ENCODE results near the gene LRRC3.

DNA sequence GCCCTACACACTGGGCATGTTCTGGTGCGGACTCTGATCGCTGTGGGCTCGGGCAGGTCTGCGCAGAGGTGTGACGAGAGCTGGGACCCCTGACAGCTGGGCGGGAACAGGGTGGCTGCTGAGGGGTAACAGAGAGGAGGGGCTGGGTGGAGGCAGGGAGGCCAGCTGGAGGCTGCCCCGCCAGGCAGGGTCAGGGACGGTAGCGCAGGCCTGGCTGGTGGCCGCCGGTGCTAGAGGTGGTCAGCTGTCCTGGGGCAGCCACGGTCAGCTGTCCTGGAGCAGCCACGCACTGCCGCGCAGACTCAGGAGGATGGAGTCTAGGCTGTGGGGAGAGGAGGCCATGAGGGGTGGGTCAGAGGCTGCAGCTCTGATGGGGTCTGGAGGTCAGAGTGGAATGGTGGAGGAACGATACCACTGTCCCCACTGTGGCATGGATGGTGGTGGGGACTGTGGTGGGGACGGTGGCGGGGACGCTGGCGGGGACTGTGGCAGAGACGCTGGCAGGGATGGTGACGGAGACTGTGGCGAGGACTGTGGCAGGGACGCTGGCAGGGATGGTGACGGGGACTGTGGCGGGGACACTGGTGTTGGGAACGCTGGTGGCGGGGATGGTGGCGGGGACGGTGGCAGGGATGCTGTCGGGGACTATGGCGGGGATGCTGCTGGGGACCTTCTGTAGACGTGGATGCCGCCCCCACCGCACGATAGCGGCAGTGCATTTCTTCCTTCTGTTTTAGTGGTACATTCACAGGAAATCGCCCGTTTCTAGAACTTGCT is 21.3 kb upstream of the LRRC3 start:
- TF ChIP-seq, protein P1, sequence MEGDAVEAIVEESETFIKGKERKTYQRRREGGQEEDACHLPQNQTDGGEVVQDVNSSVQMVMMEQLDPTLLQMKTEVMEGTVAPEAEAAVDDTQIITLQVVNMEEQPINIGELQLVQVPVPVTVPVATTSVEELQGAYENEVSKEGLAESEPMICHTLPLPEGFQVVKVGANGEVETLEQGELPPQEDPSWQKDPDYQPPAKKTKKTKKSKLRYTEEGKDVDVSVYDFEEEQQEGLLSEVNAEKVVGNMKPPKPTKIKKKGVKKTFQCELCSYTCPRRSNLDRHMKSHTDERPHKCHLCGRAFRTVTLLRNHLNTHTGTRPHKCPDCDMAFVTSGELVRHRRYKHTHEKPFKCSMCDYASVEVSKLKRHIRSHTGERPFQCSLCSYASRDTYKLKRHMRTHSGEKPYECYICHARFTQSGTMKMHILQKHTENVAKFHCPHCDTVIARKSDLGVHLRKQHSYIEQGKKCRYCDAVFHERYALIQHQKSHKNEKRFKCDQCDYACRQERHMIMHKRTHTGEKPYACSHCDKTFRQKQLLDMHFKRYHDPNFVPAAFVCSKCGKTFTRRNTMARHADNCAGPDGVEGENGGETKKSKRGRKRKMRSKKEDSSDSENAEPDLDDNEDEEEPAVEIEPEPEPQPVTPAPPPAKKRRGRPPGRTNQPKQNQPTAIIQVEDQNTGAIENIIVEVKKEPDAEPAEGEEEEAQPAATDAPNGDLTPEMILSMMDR (IDR thresholded peaks at IDR 0.05; ENCODE audit: control extremely low read depth in 1 of 3, insufficient read depth in 1 of 3, low read depth in 1 of 3, low read length in 3 of 3): no peak
- TF ChIP-seq KDM5A (IDR thresholded peaks at IDR 0.05; ENCODE audit: low read length) (no peak), NRF1 (IDR thresholded peaks at IDR 0.05; ENCODE audit: low read depth, low read length) (no peak), RNF2 (IDR thresholded peaks at IDR 0.05; ENCODE audit: borderline replicate concordance, low read depth, low read length, missing control alignments, poor library complexity, severe bottlenecking) (no peak), YY1 (IDR thresholded peaks at IDR 0.05; ENCODE audit: low read depth, low read length) (no peak)
- TF ChIP-seq, protein P2, sequence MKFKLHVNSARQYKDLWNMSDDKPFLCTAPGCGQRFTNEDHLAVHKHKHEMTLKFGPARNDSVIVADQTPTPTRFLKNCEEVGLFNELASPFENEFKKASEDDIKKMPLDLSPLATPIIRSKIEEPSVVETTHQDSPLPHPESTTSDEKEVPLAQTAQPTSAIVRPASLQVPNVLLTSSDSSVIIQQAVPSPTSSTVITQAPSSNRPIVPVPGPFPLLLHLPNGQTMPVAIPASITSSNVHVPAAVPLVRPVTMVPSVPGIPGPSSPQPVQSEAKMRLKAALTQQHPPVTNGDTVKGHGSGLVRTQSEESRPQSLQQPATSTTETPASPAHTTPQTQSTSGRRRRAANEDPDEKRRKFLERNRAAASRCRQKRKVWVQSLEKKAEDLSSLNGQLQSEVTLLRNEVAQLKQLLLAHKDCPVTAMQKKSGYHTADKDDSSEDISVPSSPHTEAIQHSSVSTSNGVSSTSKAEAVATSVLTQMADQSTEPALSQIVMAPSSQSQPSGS (IDR thresholded peaks at IDR 0.05; ENCODE audit: low read length): no peak
- TF ChIP-seq, protein P3, sequence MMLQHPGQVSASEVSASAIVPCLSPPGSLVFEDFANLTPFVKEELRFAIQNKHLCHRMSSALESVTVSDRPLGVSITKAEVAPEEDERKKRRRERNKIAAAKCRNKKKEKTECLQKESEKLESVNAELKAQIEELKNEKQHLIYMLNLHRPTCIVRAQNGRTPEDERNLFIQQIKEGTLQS (IDR thresholded peaks at IDR 0.05; ENCODE audit: insufficient read depth, low read depth, low read length): no peak
- TF ChIP-seq, protein P4, sequence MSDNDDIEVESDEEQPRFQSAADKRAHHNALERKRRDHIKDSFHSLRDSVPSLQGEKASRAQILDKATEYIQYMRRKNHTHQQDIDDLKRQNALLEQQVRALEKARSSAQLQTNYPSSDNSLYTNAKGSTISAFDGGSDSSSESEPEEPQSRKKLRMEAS (IDR thresholded peaks at IDR 0.05): no peak

Measured in H1 (cell line).